Keratinocyte (primary cell): ENCODE results near the gene NBEAL2.

Experiments
- EZH2 ChIP-seq: IDR thresholded peaks from one replicate; pipeline ENCODE4 v1.6.1; 2012; ENCODE audit warnings: inconsistent platforms, mild to moderate bottlenecking, low read length, moderate library complexity
- TF ChIP-seq, protein P1 (sequence below), 3 experiments: IDR thresholded peaks in 1 of 3; conservative IDR thresholded peaks in 1 of 3; optimal IDR thresholded peaks in 1 of 3; 2 replicates in 2 of 3; 3 replicates in 1 of 3; pipeline versions ENCODE3 to v1.5.1; 2011; ENCODE audit warnings: low read length in 3 of 3, mild to moderate bottlenecking in 3 of 3, moderate library complexity in 2 of 3, control low read depth in 1 of 3, inconsistent platforms in 1 of 3; ENCODE audit not compliant: insufficient read depth in 2 of 3; ENCODE audit errors: extremely low read depth in 1 of 3

DNA sequence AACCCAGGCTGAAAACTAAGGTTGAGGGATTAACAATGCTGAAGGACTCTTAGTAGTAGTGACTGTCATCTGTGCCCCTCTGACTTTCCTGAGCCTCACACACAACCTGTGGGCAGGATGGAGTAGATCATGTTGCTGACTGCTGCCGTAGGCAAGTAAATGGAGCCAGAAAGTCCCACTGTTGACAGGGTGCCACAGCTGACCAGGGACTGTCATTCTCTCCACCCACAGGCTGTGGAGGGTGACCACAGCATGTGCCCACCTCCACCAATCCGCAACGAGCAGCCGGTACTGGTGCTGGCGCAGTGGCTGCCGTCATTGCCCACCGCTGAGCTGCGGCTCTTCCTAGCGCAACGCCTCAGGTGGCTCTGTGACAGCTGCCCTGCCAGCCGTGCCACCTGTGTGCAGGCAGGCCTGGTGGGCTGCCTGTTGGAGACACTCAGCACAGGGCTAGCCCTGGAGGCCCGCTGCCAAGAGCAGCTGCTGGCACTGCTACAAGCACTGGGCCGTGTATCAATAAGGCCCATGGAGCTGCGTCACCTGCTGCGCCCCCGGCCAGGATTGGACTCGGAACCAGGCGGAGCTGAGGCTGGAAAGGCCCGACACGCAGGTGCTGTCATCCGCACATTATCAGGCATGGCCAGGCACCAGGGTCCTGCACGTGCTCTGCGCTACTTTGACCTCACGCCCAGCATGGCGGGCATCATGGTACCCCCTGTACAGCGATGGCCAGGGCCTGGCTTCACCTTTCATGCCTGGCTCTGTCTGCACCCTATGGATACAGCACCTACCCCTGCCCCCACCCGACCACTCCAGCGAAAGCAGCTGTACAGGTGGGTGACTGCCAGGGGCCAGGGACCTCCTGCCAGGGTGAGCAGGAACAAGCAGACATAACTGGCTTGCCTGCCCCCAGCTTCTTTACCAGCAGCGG is 15.6 kb downstream of the NBEAL2 start:
- no peak for TF ChIP-seq EZH2
- TF ChIP-seq, protein P1, sequence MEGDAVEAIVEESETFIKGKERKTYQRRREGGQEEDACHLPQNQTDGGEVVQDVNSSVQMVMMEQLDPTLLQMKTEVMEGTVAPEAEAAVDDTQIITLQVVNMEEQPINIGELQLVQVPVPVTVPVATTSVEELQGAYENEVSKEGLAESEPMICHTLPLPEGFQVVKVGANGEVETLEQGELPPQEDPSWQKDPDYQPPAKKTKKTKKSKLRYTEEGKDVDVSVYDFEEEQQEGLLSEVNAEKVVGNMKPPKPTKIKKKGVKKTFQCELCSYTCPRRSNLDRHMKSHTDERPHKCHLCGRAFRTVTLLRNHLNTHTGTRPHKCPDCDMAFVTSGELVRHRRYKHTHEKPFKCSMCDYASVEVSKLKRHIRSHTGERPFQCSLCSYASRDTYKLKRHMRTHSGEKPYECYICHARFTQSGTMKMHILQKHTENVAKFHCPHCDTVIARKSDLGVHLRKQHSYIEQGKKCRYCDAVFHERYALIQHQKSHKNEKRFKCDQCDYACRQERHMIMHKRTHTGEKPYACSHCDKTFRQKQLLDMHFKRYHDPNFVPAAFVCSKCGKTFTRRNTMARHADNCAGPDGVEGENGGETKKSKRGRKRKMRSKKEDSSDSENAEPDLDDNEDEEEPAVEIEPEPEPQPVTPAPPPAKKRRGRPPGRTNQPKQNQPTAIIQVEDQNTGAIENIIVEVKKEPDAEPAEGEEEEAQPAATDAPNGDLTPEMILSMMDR (optimal IDR thresholded peaks at IDR 0.05 in 1 of 3, IDR thresholded peaks at IDR 0.05 in 1 of 3, conservative IDR thresholded peaks at IDR 0.05 in 1 of 3; ENCODE audit: extremely low read depth in 1 of 3, insufficient read depth in 2 of 3, low read length in 3 of 3) = no peak
